AG04450 (cell line): ENCODE data around the gene SOWAHA. TPM values are rescaled to one million over a fixed set of nuclear protein-coding genes. Genes with fewer than 3 reads are reported as not detected.

Experiments
- CTCF ChIA-PET: fragments of 300-600, 350-600 bp; formaldehyde crosslinking; extraction: SDS; loops from one replicate; lab custom pipeline; 2022; ENCODE audit warnings: antibody characterized with exemption, inconsistent platforms; lab: Charles Lee
- POLR2A ChIA-PET: fragments of 350-600 bp; formaldehyde crosslinking; extraction: SDS; loops from one replicate; lab custom pipeline; 2021; ENCODE audit warnings: antibody characterized with exemption, inconsistent platforms; lab: Yijun Ruan, JAX
- DNase-seq: peaks from one replicate; pipeline ENCODE4 v3.0.0-alpha.2; 2011; ENCODE audit warnings: low read depth, low spot score
- H3K27ac ChIP-seq: one replicate; pipeline ENCODE4 v1.5.1; 2012; ENCODE audit warnings: low read depth, low read length, control low read depth
- H3K27me3 ChIP-seq: one replicate; pipeline ENCODE4 v1.6.0; 2012; ENCODE audit warnings: low read length; ENCODE audit not compliant: control insufficient read depth, insufficient read depth
- H3K4me3 ChIP-seq: 2 replicates; pipeline ENCODE4 v1.5.1; 2011; ENCODE audit warnings: mild to moderate bottlenecking, low read depth, low read length, control low read depth
- H3K9me3 ChIP-seq: 2 replicates; pipeline ENCODE4 v1.5.1; 2012; ENCODE audit warnings: low read length; ENCODE audit not compliant: control insufficient read depth, insufficient read depth
- polyA plus RNA-seq: library from polyadenylated mRNA; depleted of rRNA; stranded (reverse); fragments of >200 nt; gene quantifications from 2 replicates; pipeline ENCODE4 v1.2.3, GENCODE V29; 2011
- TF ChIP-seq, protein P1 (sequence below): IDR thresholded peaks from 2 replicates; pipeline ENCODE4 v1.5.1; 2011; ENCODE audit warnings: low read depth, low read length, control low read depth, inconsistent platforms

SOWAHA gene
- polyA plus RNA-seq, 1 experiment = not detected

DNA sequence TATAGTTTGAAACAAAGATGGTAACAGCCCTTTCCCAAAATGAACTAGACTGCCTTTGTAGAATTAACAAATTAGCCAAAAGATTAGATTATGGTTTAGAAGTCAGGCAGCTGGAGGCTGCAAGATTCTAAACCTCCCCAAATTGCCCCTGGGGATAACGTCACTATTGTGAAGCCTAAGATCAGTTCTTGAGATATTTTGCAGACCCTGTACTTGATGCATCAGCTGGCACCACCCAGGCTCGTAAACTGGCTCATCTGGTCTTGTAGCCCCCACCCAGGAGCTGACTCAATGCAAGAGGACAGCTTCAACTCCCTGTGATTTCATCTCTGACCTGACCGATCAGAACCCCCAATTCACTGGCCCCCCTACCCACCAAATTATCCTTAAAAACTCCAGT lies 4.2 kb upstream of the SOWAHA start:
- POLR2A ChIA-PET = no interaction called here

DNA sequence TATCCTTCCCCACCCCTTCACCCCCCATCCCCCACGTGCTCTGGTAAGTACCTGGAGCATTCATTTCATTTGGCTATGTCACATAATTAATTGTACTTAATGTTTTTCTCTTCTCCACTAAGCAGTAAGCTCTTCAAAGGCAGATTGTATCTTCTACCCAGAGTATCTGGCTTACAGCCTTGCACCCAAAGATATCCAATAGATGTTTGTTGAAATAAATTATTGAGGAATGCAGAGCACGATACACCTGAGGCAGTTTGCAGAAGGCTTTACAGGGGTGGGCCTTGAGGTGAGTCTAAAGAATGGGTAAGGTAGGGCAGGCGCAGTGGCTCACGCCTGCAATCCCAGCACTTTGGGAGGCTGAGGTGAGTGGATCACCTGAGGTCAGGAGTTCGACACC lies 2.5 kb upstream of the SOWAHA start:
- Histone ChIP-seq H3K27me3 (peaks cover 22% of the 10 kb centered on the region), H3K4me3 (no peak overlapping the region), H3K27ac (no peak overlapping the region), H3K9me3 (no peaks in the 10 kb centered on the region; the same call in 1 of the 2 replicates)
- TF ChIP-seq, protein P1, sequence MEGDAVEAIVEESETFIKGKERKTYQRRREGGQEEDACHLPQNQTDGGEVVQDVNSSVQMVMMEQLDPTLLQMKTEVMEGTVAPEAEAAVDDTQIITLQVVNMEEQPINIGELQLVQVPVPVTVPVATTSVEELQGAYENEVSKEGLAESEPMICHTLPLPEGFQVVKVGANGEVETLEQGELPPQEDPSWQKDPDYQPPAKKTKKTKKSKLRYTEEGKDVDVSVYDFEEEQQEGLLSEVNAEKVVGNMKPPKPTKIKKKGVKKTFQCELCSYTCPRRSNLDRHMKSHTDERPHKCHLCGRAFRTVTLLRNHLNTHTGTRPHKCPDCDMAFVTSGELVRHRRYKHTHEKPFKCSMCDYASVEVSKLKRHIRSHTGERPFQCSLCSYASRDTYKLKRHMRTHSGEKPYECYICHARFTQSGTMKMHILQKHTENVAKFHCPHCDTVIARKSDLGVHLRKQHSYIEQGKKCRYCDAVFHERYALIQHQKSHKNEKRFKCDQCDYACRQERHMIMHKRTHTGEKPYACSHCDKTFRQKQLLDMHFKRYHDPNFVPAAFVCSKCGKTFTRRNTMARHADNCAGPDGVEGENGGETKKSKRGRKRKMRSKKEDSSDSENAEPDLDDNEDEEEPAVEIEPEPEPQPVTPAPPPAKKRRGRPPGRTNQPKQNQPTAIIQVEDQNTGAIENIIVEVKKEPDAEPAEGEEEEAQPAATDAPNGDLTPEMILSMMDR = no peak
- DNase-seq = no peak
- ChIA-PET CTCF (interaction anchor here (3.6 kb wide), 1 partner anchor 9 kb away, joined by 22 read pairs; no protein-coding TSS in a partner anchor), POLR2A (interaction anchor here (0.7 kb wide), 1 partner anchor 73 kb away, joined by 5 read pairs; the partner anchor contains the start of gene KIF3A)

More for the DNA sequence above, 4.2 kb upstream of the SOWAHA start:
- peaks cover 22% of the 10 kb centered on the region for H3K27me3 ChIP-seq
- DNase-seq = no peak
- no peaks in the 10 kb centered on the region for H3K9me3 ChIP-seq
- no peak overlapping the region for H3K27ac ChIP-seq
- no peak overlapping the region for H3K4me3 ChIP-seq
- CTCF ChIA-PET = interaction anchor here (0.9 to 3.6 kb wide), 3 partner anchors 11 to 150 kb away, joined by 4 to 22 read pairs (median 4); no protein-coding TSS in a partner anchor
- TF ChIP-seq, protein P1 = no peak

- no peaks in the 10 kb centered on the region; the same call in 1 of the 2 replicates for H3K9me3 ChIP-seq
- no peak overlapping the region for H3K4me3 ChIP-seq
- peaks cover 22% of the 10 kb centered on the region for H3K27me3 ChIP-seq
- ChIA-PET CTCF (interaction anchor here (3.6 kb wide), 1 partner anchor 8 kb away, joined by 22 read pairs; no protein-coding TSS in a partner anchor), POLR2A (no interaction called here)
- no peak for DNase-seq
- H3K27ac ChIP-seq = no peak overlapping the region
- TF ChIP-seq, protein P1 = no peak
These were observed 858 bp upstream of the SOWAHA start for GRCh38 chr5:132812123-132812765.

DNA sequence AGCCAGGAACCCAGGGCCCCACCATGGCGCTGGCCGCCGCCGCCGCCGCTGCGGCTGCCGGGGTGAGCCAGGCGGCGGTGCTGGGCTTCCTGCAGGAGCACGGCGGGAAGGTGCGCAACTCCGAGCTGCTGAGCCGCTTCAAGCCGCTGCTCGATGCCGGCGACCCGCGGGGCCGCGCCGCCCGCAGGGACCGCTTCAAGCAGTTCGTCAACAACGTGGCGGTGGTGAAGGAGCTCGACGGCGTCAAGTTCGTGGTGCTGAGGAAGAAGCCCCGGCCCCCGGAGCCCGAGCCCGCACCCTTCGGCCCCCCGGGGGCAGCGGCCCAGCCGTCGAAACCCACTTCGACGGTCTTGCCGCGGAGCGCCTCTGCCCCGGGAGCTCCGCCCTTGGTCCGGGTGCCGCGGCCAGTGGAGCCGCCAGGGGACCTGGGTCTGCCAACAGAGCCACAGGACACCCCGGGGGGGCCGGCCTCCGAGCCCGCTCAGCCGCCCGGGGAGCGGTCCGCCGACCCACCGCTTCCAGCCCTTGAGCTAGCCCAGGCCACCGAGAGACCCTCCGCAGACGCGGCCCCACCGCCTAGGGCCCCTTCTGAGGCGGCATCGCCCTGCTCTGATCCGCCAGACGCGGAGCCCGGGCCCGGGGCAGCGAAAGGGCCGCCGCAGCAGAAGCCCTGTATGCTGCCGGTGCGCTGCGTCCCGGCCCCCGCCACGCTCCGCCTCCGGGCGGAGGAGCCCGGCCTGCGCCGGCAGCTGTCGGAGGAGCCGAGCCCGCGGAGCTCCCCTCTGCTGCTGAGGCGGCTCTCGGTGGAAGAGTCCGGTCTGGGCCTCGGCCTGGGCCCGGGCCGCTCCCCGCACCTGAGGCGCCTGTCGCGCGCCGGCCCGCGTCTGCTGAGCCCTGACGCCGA lies 749 bp downstream of the SOWAHA start:
- Histone ChIP-seq H3K27ac (no peak overlapping the region), H3K4me3 (peak overlapping the region; percentile 44; the same call in 1 of the 2 replicates), H3K9me3 (no peaks in the 10 kb centered on the region; the same call in 1 of the 2 replicates), H3K27me3 (peaks cover 21% of the 10 kb centered on the region)
- ChIA-PET CTCF (interaction anchor here (2.1 kb wide), 1 partner anchor 59 kb away, joined by 6 read pairs; no protein-coding TSS in a partner anchor), POLR2A (no interaction called here)
- DNase-seq = no peak
- TF ChIP-seq, protein P1 = no peak
